Body of pancreas (tissue), 4 donors: ENCODE data around the gene DDRGK1. TPM values are rescaled to one million over a fixed set of nuclear protein-coding genes. Genes with fewer than 3 reads are reported as not detected.
"Not testable (repeated sequence)": the region's sequence is repeated elsewhere in the genome, so short reads cannot be mapped to it uniquely, and the experiment has no call there.

Source experiments
- ATAC-seq: fragments of 150-250 bp; one replicate; pipeline ENCODE4 v1.9.1; 2016
- DNase-seq, 4 donors: peaks; one replicate each; pipeline ENCODE4 v3.0.0-alpha.2; 2019
- H3K27ac ChIP-seq, 4 donors: fragments of 200-600 bp; sonication (generic); 1 replicate in 3 of 4; 2 replicates in 1 of 4; pipeline versions ENCODE4 v1.5.1 to v1.6.1; 2016 to 2019; ENCODE audit warnings: mild to moderate bottlenecking in 1 of 4, mixed read lengths in 1 of 4, moderate library complexity in 1 of 4
- H3K27me3 ChIP-seq, 2 donors: fragments of 200-600 bp; sonication (generic); one replicate each; pipeline ENCODE4 v1.6.0; 2016; ENCODE audit warnings: mild to moderate bottlenecking in 1 of 2
- H3K36me3 ChIP-seq, 2 donors: fragments of 200-600 bp; sonication (generic); replicated peaks in 1 of 2; 2 replicates each; pipeline ENCODE4 v1.5.1; 2016; ENCODE audit warnings: low read depth in 2 of 2; ENCODE audit not compliant: insufficient read depth in 1 of 2
- H3K4me1 ChIP-seq: fragments of 200-600 bp; sonication (generic); one replicate; pipeline ENCODE4 v1.6.0; 2016
- H3K4me3 ChIP-seq, 2 donors: fragments of 200-600 bp; sonication (generic); 1 replicate in 1 of 2; 2 replicates in 1 of 2; pipeline ENCODE4 v1.5.1; 2016 to 2019
- H3K9me3 ChIP-seq, 3 donors: fragments of 200-600 bp; sonication (generic); 1 replicate in 2 of 3; 2 replicates in 1 of 3; pipeline ENCODE4 v1.5.1; 2016
- CTCF ChIP-seq, 7 experiments: fragments of 450-650 bp in 4 of 7; fragments of 200-600 bp in 3 of 7; sonication (generic) in 3 of 7; IDR thresholded peaks; one replicate each; pipeline ENCODE4 v1.5.1; 2016 to 2019; ENCODE audit warnings: antibody characterized with exemption in 7 of 7
- POLR2A ChIP-seq, 3 donors: fragments of 450-650 bp; IDR thresholded peaks; one replicate each; pipeline ENCODE4 v1.6.1; 2016; ENCODE audit warnings: antibody characterized with exemption in 3 of 3, mild to moderate bottlenecking in 2 of 3
- WGBS, 2 donors: methylation state at CpG; one replicate each; pipeline ENCODE4 v1.1.5; 2017; 5-methylcytosine and 5-hydroxymethylcytosine counted together
- intact Hi-C: fragments of 100-400 bp; cut with DNase I; formaldehyde crosslinking; loops from one replicate; pipeline ENCODE4 v1.15.1; 2023
- total RNA-seq, 2 donors: library from RNA; depleted of rRNA; stranded (reverse); fragments of >200 nt; gene quantifications; one replicate each; pipeline ENCODE4 v1.1.0, GENCODE V29; 2016

DDRGK1 gene
- total RNA-seq, 2 donors from 2014 or later, result 64.3 to 82.8 TPM

- Histone ChIP-seq H3K36me3 (no peaks in the 10 kb centered on the region), H3K4me1 (peaks cover 40% of the 10 kb centered on the region), H3K27me3 (no peaks in the 10 kb centered on the region), H3K9me3 (no peaks in the 10 kb centered on the region), H3K4me3 (no peak overlapping the region), H3K27ac (peak overlapping the region in 1 of 4 donors; percentile 84)
- 86 to 87% methylated on average over 6 of the region's 6 CpGs for WGBS, 2 donors
- TF ChIP-seq CTCF (IDR thresholded peaks at IDR 0.05) (no peak), POLR2A (IDR thresholded peaks at IDR 0.05) (no peak)
- ATAC-seq (no peak), DNase-seq (no peak)
- intact Hi-C loops, result no loop called here
Observed at GRCh38 chr20:3160418-3160817, 44.1 kb downstream of the DDRGK1 start.

- intact Hi-C loops, result no loop called here
- DNase-seq (peak in 1 of 4 donors; percentile 6), ATAC-seq (peak; percentile 7)
- H3K4me3 ChIP-seq, result peak overlapping the region; percentile 55 to 99
- H3K9me3 ChIP-seq, result no peaks in the 10 kb centered on the region
- TF ChIP-seq POLR2A (IDR thresholded peaks at IDR 0.05), result no peak
- TF ChIP-seq CTCF (IDR thresholded peaks at IDR 0.05), result no peak
- peak overlapping the region; percentile 63 to 84 (median 79) for H3K27ac ChIP-seq
- 1% methylated on average over 10 of the region's 10 CpGs for WGBS, 2 donors
- H3K36me3 ChIP-seq, result no peaks in the 10 kb centered on the region
- no peaks in the 10 kb centered on the region for H3K27me3 ChIP-seq
- H3K4me1 ChIP-seq, result peaks cover 40% of the 10 kb centered on the region
Observed at GRCh38 chr20:3158968-3159431, 45.5 kb downstream of the DDRGK1 start.

GRCh38 chr20:3157817-3158216, 46.7 kb downstream of the DDRGK1 start:
- no peaks in the 10 kb centered on the region for H3K27me3 ChIP-seq
- intact Hi-C loops, result no loop called here

GRCh38 chr20:3156811-3157619, 47.5 kb downstream of the DDRGK1 start:
- Histone ChIP-seq H3K36me3 (no peaks in the 10 kb centered on the region), H3K27me3 (no peaks in the 10 kb centered on the region), H3K4me1 (peaks cover 33% of the 10 kb centered on the region), H3K4me3 (no peak overlapping the region), H3K9me3 (no peaks in the 10 kb centered on the region), H3K27ac (no peak overlapping the region)
- DNase-seq, result no peak
- ATAC-seq, result no peak
- TF ChIP-seq POLR2A (IDR thresholded peaks at IDR 0.05) (no peak), CTCF (IDR thresholded peaks at IDR 0.05) (no peak)
- 43 to 52% methylated on average over 8 of the region's 8 CpGs for WGBS, 2 donors
- intact Hi-C loops, result no loop called here

More at GRCh38 chr20:3157817-3158216, 46.7 kb downstream of the DDRGK1 start:
- TF ChIP-seq CTCF (IDR thresholded peaks at IDR 0.05) (no peak), POLR2A (IDR thresholded peaks at IDR 0.05) (no peak)
- no peak for DNase-seq
- H3K9me3 ChIP-seq, result no peaks in the 10 kb centered on the region
- 58 to 60% methylated on average over 11 of the region's 11 CpGs for WGBS, 2 donors
- ATAC-seq, result no peak
- H3K27ac ChIP-seq, result no peak overlapping the region
- no peaks in the 10 kb centered on the region for H3K36me3 ChIP-seq
- peaks cover 39% of the 10 kb centered on the region for H3K4me1 ChIP-seq
- H3K4me3 ChIP-seq, result no peak overlapping the region

DNA sequence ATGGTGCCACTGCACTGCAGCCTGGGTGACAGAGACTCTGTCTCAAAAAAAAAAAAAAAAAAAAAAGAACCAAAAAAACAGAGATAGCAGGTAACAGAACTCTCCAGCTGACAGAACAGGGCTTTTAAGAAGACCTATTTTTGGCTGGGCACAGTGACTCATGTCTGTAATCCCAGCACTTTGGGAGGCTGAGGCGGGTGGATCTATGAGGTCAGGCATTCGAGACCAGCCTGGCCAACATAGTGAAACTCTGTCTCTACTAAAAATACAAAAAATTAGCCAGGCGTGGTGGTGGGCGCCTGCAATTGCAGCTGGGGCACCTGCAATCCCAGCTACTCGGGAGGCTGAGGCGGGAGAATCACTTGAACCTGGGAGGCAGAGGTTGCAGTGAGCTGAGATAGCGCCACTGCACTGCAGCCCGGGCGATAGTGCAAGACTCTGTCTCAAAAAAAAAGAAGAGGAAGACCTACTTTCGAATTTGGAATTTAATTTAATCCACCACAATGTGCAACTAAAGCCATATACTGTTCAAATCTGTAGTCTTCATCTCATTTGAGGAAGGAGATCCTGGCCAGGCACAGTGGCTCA, 52.3 kb downstream of the DDRGK1 start:
- ATAC-seq, H3K9me3 ChIP-seq, H3K4me1 ChIP-seq, intact Hi-C loops, H3K4me3 ChIP-seq, H3K27me3 ChIP-seq, H3K36me3 ChIP-seq, H3K27ac ChIP-seq, DNase-seq: not testable (repeated sequence)
- WGBS, 2 donors, result 91 to 97% methylated on average over 10 of the region's 10 CpGs
